ENCODE results near the gene FGF18. TPM values are rescaled to one million over a fixed set of nuclear protein-coding genes. Genes with fewer than 3 reads are reported as not detected.
A peak's percentile ranks its signal among the peaks of the same experiment; 100 is the strongest.

FGF18 gene
- total RNA-seq, 2 donors from 2014 or later = 0.35 TPM; not detected in 1

- TF ChIP-seq, protein P1, sequence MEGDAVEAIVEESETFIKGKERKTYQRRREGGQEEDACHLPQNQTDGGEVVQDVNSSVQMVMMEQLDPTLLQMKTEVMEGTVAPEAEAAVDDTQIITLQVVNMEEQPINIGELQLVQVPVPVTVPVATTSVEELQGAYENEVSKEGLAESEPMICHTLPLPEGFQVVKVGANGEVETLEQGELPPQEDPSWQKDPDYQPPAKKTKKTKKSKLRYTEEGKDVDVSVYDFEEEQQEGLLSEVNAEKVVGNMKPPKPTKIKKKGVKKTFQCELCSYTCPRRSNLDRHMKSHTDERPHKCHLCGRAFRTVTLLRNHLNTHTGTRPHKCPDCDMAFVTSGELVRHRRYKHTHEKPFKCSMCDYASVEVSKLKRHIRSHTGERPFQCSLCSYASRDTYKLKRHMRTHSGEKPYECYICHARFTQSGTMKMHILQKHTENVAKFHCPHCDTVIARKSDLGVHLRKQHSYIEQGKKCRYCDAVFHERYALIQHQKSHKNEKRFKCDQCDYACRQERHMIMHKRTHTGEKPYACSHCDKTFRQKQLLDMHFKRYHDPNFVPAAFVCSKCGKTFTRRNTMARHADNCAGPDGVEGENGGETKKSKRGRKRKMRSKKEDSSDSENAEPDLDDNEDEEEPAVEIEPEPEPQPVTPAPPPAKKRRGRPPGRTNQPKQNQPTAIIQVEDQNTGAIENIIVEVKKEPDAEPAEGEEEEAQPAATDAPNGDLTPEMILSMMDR (IDR thresholded peaks at IDR 0.05) = no peak
- intact Hi-C loops (cut with DNase I) = no loop called here
- H3K9me3 ChIP-seq = no peaks in the 10 kb centered on the region
- H3K4me3 ChIP-seq = no peak overlapping the region
- H3K27me3 ChIP-seq = no peaks in the 10 kb centered on the region
- no peak overlapping the region for H3K27ac ChIP-seq
- DNase-seq = no peak
- H3K4me1 ChIP-seq = peaks cover 9% of the 10 kb centered on the region
- no peaks in the 10 kb centered on the region for H3K36me3 ChIP-seq
- H3K9ac ChIP-seq (ENCODE audit: low read depth in 2 of 2, low read length in 2 of 2) = no peak overlapping the region
Measured at GRCh38 chr5:171386006-171386671, 33.3 kb upstream of the FGF18 start.

- DNase-seq = no peak
- TF ChIP-seq, protein P1 (IDR thresholded peaks at IDR 0.05) = no peak
- H3K4me1 ChIP-seq = peaks cover 9% of the 10 kb centered on the region
- peak overlapping the region; percentile 54 for H3K27ac ChIP-seq
- H3K9me3 ChIP-seq = no peaks in the 10 kb centered on the region
- no peaks in the 10 kb centered on the region for H3K36me3 ChIP-seq
- H3K27me3 ChIP-seq = no peaks in the 10 kb centered on the region
- intact Hi-C loops (cut with DNase I) = no loop called here
- H3K9ac ChIP-seq (ENCODE audit: low read depth in 2 of 2, low read length in 2 of 2) = peak overlapping the region; percentile 76 to 89
- peak overlapping the region; percentile 84 for H3K4me3 ChIP-seq
Measured at GRCh38 chr5:171386861-171387344, 32.5 kb upstream of the FGF18 start.

- DNase-seq = peak; percentile 98
- TF ChIP-seq, protein P1 (IDR thresholded peaks at IDR 0.05) = no peak
- peak within 1 kb of the TSS; percentile 84 for H3K4me3 ChIP-seq
- peaks cover 9% of the 10 kb centered on the region for H3K4me1 ChIP-seq
- no peaks in the 10 kb centered on the region for H3K36me3 ChIP-seq
- H3K27ac ChIP-seq = peak within 1 kb of the TSS; percentile 77
- no peaks in the 10 kb centered on the region for H3K27me3 ChIP-seq
- peak within 1 kb of the TSS; percentile 80 to 89 for H3K9ac ChIP-seq (ENCODE audit: low read depth in 2 of 2, low read length in 2 of 2)
- H3K9me3 ChIP-seq = no peaks in the 10 kb centered on the region
- intact Hi-C loops (cut with DNase I) = no loop called here
Measured at GRCh38 chr5:171387345-171387969, 32.0 kb upstream of the FGF18 start, which contains the start of gene NPM1. Gene NPM1, plus strand, starts transcription at chr5:171387849. Its CDS starts 100 bp downstream, at chr5:171387949.

GRCh38 chr5:171387970-171388815 lies 31.3 kb upstream of the FGF18 start:
- TF ChIP-seq, protein P1 (IDR thresholded peaks at IDR 0.05) = no peak
- H3K4me1 ChIP-seq = peaks cover 9% of the 10 kb centered on the region
- peaks cover 6% of the 10 kb centered on the region for H3K36me3 ChIP-seq
- no peaks in the 10 kb centered on the region for H3K27me3 ChIP-seq
- H3K27ac ChIP-seq = peak overlapping the region; percentile 77
- DNase-seq = peak; percentile 82
- no peaks in the 10 kb centered on the region for H3K9me3 ChIP-seq
- peak overlapping the region; percentile 84 for H3K4me3 ChIP-seq
- peak overlapping the region; percentile 80 to 89 for H3K9ac ChIP-seq (ENCODE audit: low read depth in 2 of 2, low read length in 2 of 2)
- intact Hi-C loops (cut with DNase I) = no loop called here

DNA sequence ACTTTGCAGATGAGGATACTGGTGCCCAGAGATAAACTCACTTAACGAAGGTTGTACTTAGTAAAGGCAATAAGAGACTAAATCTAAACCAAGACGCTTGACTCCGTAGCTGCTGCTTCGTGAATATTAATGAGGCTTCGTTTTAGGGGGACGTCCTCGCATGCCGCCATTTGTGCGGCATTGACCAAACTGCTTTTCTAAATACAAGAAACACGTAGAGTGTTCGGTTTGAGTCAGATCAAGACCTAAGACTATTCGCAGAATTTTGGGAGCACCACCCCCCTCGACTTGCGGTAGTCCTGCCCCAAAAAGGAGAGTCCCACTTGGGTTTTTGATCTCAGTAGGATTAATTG lies 30.7 kb upstream of the FGF18 start:
- DNase-seq = no peak
- Histone ChIP-seq H3K36me3 (peaks cover 6% of the 10 kb centered on the region), H3K4me1 (peaks cover 9% of the 10 kb centered on the region), H3K4me3 (peak overlapping the region; percentile 84), H3K27me3 (no peaks in the 10 kb centered on the region), H3K9me3 (no peaks in the 10 kb centered on the region), H3K9ac (ENCODE audit: low read depth in 2 of 2, low read length in 2 of 2) (peak overlapping the region in 1 of 2 donors; percentile 89), H3K27ac (peak overlapping the region; percentile 77)
- intact Hi-C loops (cut with DNase I) = no loop called here
- TF ChIP-seq, protein P1 (IDR thresholded peaks at IDR 0.05) = no peak

Measured in colonic mucosa (tissue), 4 donors.